Astrocyte (in vitro differentiated cells and primary cell): Measurements from ENCODE around the gene EFCAB6. TPM values are rescaled to one million over a fixed set of nuclear protein-coding genes. Genes with fewer than 3 reads are reported as not detected.

ENCODE experiments used
- DNase-seq: peaks from one replicate; pipeline ENCODE4 v3.0.0-alpha.2; 2010; ENCODE audit warnings: low read depth
- FAIRE-seq: peaks from 2 replicates; lab custom pipeline; 2011; peaks lifted over from hg19 to GRCh38; lab: Jason Lieb, UNC
- H2AFZ ChIP-seq: 2 replicates; pipeline ENCODE4 v1.6.0; 2012; ENCODE audit warnings: low read depth, low read length, inconsistent platforms
- H3K27ac ChIP-seq: 2 replicates; pipeline ENCODE4 v1.5.1; 2011; ENCODE audit warnings: low read depth, low read length, inconsistent platforms
- H3K27me3 ChIP-seq: 2 replicates; pipeline ENCODE4 v1.6.0; 2011; ENCODE audit warnings: low read length, inconsistent platforms; ENCODE audit not compliant: insufficient read depth
- H3K36me3 ChIP-seq: 2 replicates; pipeline ENCODE4 v1.5.1; 2011; ENCODE audit warnings: low read length, inconsistent platforms; ENCODE audit not compliant: insufficient read depth
- H3K4me1 ChIP-seq: 2 replicates; pipeline ENCODE4 v1.5.1; 2011; ENCODE audit warnings: low read length, inconsistent platforms; ENCODE audit not compliant: insufficient read depth
- H3K4me2 ChIP-seq: 2 replicates; pipeline ENCODE4 v1.6.0; 2012; ENCODE audit warnings: low read length, inconsistent platforms
- H3K4me3 ChIP-seq: 2 replicates; pipeline ENCODE4 v1.5.1; 2011; ENCODE audit warnings: low read depth, mild to moderate bottlenecking, low read length, inconsistent platforms; ENCODE audit not compliant: insufficient read depth
- H3K79me2 ChIP-seq: 2 replicates; pipeline ENCODE4 v1.6.0; 2012; ENCODE audit warnings: mild to moderate bottlenecking, low read length, inconsistent platforms; ENCODE audit not compliant: insufficient read depth
- H3K9ac ChIP-seq: 2 replicates; pipeline ENCODE4 v1.6.0; 2012; ENCODE audit warnings: mild to moderate bottlenecking, low read length, inconsistent platforms
- H3K9me3 ChIP-seq: 2 replicates; pipeline ENCODE4 v1.5.1; 2012; ENCODE audit warnings: low read depth, mild to moderate bottlenecking, low read length, inconsistent platforms; ENCODE audit not compliant: insufficient read depth
- H4K20me1 ChIP-seq: 2 replicates; pipeline ENCODE4 v1.6.0; 2012; ENCODE audit warnings: low read length, inconsistent platforms; ENCODE audit not compliant: insufficient read depth
- H3K27ac Mint-ChIP-seq: one replicate; pipeline ENCODE4 v1.8.0; 2021; ENCODE audit warnings: mild to moderate bottlenecking, mixed read lengths; ENCODE audit not compliant: unreplicated experiment
- H3K27me3 Mint-ChIP-seq: one replicate; pipeline ENCODE4 v1.8.0; 2021; ENCODE audit warnings: low read depth, mixed read lengths; ENCODE audit not compliant: unreplicated experiment
- H3K36me3 Mint-ChIP-seq: one replicate; pipeline ENCODE4 v1.8.0; 2021; ENCODE audit warnings: low read depth, mixed read lengths; ENCODE audit not compliant: unreplicated experiment
- H3K4me1 Mint-ChIP-seq: one replicate; pipeline ENCODE4 v1.8.0; 2021; ENCODE audit warnings: low read depth, mixed read lengths; ENCODE audit not compliant: unreplicated experiment
- H3K4me3 Mint-ChIP-seq: one replicate; pipeline ENCODE4 v1.8.0; 2021; ENCODE audit warnings: mild to moderate bottlenecking, moderate library complexity, mixed read lengths; ENCODE audit not compliant: unreplicated experiment
- H3K9me3 Mint-ChIP-seq: one replicate; pipeline ENCODE4 v1.8.0; 2021; ENCODE audit warnings: mild to moderate bottlenecking, mixed read lengths; ENCODE audit not compliant: unreplicated experiment
- CTCF ChIP-seq: IDR thresholded peaks from 2 replicates; pipeline ENCODE4 v1.5.1; 2011; ENCODE audit warnings: low read depth, mild to moderate bottlenecking, inconsistent platforms, low read length, moderate library complexity; ENCODE audit not compliant: insufficient read depth
- EZH2 ChIP-seq: IDR thresholded peaks from 2 replicates; pipeline ENCODE4 v1.6.1; 2012; ENCODE audit warnings: mild to moderate bottlenecking, low read length, inconsistent platforms; ENCODE audit not compliant: insufficient read depth
- total RNA-seq: library from RNA; stranded (reverse); gene quantifications from 2 replicates; pipeline ENCODE4 v1.2.1, GENCODE V29; 2021

Gene EFCAB6
- total RNA-seq, 1 donor from 2014 or later, result 1.2 TPM

DNA sequence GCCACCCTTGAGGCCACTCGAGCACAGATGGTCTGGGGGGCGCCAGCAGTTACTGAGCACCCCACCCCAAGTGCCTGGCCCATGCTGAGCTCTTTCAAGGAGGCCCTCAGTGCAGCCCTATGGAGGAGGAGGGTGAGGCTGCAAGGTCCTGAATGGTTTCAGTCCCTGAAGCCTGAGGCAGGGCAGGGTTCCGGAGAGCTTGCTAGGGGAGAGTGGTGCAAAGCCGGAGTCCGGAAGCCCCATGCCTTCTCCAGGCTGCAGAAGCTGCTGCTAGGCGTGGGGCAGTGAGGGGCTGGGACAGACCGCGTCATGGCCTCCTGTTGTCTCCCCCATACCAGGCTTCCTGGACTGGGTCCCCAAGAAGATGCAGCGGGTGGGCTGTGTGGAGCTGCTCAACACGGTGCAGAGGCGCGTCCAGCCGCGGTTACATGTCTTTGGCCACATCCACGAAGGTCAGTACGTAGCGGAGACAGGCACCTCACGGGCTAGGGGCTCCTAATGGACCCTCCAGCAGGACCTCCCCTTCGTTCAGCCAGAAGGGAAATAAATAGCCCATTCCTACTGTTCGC lies 309.7 kb downstream of the EFCAB6 start:
- peaks cover 4% of the 10 kb centered on the region for H3K9me3 ChIP-seq

DNA sequence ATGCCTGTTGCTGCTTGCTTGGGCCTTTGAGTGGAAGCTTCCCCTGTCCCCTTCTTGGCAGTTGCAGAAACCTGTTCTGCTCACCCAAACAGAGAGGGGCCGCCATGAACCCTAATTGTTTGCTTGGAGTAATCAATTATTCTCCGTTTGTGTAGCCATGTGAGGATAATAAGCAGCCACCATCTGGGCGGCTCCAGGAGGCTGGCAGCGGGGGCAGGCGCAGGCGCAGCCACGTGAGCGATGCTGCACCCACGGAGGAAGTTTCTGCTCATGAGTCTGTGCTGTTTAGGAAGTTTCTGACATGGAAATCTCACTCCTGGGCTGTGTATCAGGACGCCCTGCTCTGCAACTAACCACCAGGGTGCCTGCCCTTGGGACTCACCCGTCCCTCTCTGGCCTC lies 310.2 kb downstream of the EFCAB6 start:
- TF ChIP-seq EZH2, result no peak
- no peak for TF ChIP-seq CTCF
- Mint-ChIP-seq H3K27ac (no peak overlapping the region), H3K4me1 (no peaks in the 10 kb centered on the region), H3K4me3 (no peak overlapping the region), H3K27me3 (peaks cover 22% of the 10 kb centered on the region), H3K9me3 (no peaks in the 10 kb centered on the region), H3K36me3 (no peaks in the 10 kb centered on the region)
- no peaks in the 10 kb centered on the region for H3K27me3 ChIP-seq
- H3K36me3 ChIP-seq, result no peaks in the 10 kb centered on the region
- no peak overlapping the region for H3K27ac ChIP-seq
- no peak overlapping the region for H3K4me2 ChIP-seq
- no peak overlapping the region for H3K9ac ChIP-seq
- DNase-seq, result no peak
- no peak overlapping the region for H3K4me3 ChIP-seq
- no peaks in the 10 kb centered on the region for H3K79me2 ChIP-seq
- no peak overlapping the region for H2AFZ ChIP-seq
- H4K20me1 ChIP-seq, result no peaks in the 10 kb centered on the region
- FAIRE-seq, result no peak
- H3K9me3 ChIP-seq, result peaks cover 4% of the 10 kb centered on the region
- no peaks in the 10 kb centered on the region for H3K4me1 ChIP-seq

More for the DNA sequence above, 309.7 kb downstream of the EFCAB6 start:
- Histone ChIP-seq H3K27me3 (no peaks in the 10 kb centered on the region), H3K27ac (no peak overlapping the region), H3K9ac (no peak overlapping the region), H3K4me3 (no peak overlapping the region), H3K4me2 (no peak overlapping the region), H3K36me3 (no peaks in the 10 kb centered on the region), H4K20me1 (no peaks in the 10 kb centered on the region), H3K79me2 (no peaks in the 10 kb centered on the region), H2AFZ (no peak overlapping the region), H3K4me1 (no peaks in the 10 kb centered on the region)
- no peak for FAIRE-seq
- H3K4me3 Mint-ChIP-seq, result no peak overlapping the region
- H3K27ac Mint-ChIP-seq, result no peak overlapping the region
- DNase-seq, result no peak
- peaks cover 19% of the 10 kb centered on the region for H3K27me3 Mint-ChIP-seq
- no peaks in the 10 kb centered on the region for H3K4me1 Mint-ChIP-seq
- no peaks in the 10 kb centered on the region for H3K9me3 Mint-ChIP-seq
- no peak for TF ChIP-seq CTCF
- no peaks in the 10 kb centered on the region for H3K36me3 Mint-ChIP-seq
